Activated CD8-positive, alpha-beta memory T cell treated with anti-CD3 and anti-CD28 coated beads for 1 hour (primary cell): ENCODE measurements around the gene FGR.
A peak's percentile ranks its signal among the peaks of the same experiment; 100 is the strongest.
"Not testable (repeated sequence)": the region's sequence is repeated elsewhere in the genome, so short reads cannot be mapped to it uniquely, and the experiment has no call there.

ENCODE experiments used
- DNase-seq, 2 donors: peaks; one replicate each; pipeline ENCODE4 v3.0.0-alpha.2; 2020; ENCODE audit warnings: low read depth in 1 of 2; ENCODE audit errors: extremely low read depth in 1 of 2

FGR gene

DNA sequence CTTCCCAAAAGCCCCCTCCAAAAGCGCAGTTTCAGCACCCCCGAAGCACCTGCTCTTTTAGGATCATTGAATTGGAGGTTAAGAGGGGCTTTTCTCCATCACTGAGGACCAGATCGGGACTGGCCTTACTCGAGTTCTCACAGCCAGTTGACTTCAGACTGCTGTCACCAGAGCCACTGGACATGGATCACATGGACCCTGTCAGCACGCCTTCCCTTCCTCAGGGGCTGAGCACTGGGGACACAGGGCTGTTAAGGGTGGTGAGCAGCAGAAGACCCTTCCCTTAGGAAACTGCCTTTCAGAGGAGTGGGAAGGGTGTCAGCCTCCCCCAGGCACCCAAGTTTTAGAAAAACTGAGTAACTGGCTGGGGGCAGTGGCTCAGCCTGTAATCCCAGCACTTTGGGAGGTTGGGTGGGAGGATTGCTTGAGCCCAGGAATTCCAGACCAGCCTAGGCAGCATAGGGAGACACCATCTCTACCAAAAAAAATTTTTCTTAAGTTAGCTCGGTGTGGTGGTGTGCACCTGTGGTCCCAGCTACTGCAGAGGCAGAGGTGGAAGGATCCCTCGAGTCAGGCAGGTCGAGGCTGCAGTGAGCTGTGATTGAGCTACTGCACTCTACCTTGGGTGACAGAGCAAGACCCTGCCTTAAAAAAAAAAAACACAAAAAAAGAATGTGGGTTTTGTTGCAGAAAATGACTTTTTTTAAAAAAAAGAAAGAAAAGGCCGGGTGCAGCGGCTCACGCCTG lies 584 bp upstream of the FGR start:
- DNase-seq, result no peak

DNA sequence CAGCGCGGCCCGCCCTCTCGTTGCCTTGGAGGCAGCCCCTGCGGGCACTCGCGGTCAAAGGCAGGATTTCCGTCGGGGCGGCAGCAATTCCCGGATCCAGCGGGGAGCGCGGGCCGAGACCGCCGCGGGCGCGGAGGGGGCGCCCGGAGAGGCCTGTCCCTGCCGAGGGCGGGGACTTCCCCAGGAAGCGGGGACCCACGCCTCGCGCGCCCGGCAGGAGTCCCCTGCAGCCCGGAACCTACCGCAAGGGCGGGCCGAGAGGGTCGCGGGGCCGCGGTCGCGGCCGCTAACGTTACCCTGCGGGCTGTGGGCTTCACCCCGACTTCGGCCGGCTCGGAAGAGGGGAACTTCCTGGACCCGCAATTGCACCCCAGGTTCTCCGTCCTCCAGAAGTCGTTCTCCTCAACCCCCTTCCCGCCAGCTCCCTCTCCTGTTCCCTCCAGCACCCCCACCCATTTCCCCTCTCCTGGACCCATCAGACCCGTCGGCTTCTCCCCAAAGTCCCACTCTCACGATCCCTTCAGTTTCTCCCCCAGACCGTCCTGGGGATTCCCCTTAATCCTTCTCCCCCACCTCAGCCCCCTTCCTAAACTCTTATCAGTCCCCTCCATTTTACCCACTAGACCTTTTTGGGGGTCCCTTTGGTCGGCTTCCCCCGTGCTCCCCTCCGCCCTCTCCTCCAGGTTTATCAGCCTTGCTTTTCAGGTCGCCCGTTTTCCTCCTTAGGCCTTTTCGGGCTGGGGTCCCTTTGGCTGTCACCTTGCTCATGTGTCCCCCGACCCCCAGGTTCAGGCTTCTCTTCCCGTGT lies 604 bp downstream of the FGR start:
- peak in 1 of 2 donors; percentile 25 for DNase-seq

DNA sequence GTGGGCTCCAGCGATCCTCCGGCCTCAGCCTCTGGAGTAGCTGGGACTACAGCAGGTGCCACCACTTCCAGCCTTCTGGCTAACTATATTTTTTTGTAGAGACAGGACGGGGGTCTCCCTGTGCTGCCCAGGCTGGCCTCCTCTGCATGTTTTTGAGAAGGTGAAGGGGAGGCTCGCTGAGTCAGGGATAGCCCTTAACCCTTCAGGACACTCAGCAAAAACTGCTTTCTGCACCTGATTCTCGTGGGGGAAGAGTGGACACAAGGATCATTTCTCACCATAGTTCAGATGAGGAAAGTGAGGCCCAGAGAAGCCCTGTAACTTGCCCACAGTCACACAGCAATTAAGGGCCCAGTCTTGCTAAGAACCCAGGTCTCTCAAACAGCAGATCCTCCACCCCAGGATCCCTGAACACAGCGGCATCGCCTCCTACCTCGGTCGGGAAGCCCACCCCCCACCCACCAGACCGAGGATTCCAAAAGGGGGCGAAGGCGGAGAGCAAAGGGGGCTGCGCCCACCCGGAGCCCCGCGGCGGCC lies 1.3 kb downstream of the FGR start:
- no peak for DNase-seq

DNA sequence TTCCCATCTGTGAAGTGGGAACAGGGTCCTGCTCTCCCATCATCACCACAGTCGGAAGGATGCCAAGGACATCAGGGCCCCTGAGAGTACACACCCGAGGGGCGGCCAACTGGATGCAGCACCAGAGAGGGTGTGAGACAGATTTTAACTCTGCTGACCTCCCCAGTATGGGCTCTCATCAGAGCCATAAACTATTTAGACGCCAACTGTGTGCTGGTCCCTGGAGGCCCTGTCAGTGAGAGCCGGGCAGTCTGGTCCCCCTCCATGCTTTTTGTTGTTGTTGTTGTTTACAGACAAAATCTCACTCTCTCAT lies 1.7 kb downstream of the FGR start:
- no peak for DNase-seq

DNA sequence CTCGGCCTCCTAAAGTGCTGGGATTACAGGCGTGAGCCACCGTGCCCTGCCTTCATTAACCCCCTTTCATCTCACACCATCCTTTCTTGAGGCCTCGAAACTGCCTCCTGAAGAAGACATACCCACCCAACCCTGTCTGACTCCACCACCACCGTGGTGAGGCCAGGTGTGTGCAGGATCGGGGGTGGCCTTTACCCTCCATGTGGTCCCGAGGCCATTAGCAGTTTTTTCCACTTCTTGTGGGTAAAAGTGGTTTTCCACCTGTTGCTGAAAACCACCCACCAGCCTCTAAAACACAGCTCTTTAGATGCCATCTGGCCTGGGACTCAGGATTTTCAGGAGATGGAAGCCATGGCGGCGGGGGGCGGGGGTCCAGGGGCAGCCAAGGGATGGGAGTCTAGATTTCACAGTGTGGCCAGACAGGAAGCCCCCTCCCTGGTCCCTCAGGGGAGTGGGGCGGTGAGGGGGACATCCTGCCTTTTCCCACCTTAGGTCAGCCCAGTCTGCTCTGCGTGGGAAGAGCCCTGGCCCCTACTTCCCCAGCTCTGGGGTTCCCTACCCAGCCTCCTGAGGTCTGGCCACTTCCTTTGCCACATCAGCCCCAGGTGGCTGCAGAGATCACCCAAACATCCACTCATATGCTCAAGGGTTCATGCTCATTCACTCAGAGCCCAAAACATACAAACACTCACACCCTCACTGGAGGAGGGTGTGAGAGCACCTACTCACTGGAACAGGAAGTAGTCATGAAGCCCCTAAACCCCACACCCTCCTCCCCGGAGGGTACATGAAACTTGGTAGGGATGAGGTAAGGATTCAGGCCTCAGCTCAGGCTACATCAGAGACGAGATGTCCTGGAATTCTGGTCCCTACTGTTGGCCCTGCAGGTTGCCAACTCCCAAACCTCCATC lies 2.3 kb downstream of the FGR start:
- peak; percentile 32 to 33 for DNase-seq

DNA sequence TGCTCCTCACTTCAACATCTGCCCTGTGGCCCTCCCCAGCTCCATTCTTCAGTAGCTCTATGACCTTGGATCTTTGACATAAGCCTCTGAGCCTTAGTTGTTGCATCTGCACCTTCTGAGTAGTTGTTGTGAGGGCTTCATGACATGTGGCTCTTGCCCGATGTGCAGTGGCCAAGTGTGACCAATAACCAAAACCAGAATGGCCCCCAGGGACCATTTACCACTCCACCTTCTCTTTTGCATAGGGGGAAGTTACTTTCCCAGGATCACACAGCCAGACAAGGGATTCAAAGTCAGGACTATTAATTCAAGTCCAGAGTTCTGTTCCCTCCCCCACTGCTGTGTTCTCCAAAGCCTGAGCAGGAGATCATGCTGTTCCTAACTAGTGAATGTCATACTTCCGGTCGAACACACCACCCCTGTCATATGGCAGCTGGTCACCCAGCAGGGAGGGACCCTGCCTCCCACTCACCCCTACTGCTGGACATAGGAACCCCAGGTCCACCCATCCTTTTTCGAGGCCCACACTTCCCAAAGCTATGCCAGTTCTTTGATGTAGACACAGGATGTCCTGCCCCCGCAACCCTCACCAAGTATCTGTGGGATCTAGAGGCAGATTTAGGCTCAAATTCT lies 4.0 kb downstream of the FGR start:
- no peak for DNase-seq

DNA sequence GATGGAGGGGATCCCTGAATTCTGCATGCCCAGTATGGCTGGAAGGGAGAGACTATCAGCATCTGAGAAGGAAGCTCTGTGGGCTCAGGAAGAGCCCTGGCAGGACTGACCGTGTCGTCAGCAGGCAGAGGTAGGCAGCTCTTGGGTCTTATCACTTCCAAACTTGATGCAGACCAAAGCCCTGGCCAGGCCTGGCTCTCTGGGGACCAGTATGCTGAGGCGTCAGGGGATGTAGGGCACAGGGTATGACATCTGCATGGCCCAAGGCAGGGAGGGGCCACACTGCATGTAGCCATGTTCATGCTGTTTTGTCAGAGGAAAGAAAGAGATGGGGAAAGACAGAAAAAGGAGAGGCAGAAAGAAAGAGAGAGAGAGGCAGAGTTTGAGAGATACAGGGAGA lies 6.3 kb downstream of the FGR start:
- DNase-seq, result no peak

DNA sequence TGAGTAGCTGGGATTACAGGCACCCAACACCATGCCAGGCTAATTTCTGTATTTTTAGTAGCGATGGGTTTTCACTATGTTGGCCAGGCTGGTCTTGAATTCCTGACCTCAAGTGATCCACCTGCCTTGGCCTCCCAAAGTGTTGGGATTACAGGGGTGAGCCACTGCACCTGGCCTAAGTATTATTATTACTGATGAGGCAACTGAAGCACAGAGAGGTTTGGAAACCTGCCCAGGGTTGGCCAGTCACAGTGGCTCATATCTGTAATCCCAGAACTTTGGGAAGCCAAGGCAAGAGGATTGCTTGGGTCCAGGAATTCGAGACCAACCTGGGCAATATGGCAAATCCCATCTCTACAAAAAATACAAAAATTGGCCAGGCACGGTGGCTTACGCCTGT lies 7.3 kb downstream of the FGR start:
- not testable (repeated sequence) for DNase-seq

DNA sequence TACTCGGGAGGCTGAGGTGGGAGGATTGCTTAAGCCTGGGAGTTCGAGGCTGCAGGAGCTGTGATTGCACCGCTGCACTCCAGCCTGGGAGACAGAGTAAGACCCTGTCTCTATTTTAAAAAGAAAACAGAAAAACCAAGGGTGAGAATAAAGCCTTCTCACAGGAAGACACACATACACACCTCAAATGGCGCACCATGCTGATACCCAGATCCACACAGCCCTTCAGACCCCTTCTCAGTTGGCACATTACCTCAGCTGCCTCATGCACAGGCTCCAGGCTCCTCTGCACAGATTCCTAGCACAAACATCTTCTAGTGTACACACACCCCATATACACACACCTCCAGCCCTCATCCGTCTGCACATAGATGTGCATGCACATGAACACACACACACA lies 7.9 kb downstream of the FGR start:
- no peak for DNase-seq

DNA sequence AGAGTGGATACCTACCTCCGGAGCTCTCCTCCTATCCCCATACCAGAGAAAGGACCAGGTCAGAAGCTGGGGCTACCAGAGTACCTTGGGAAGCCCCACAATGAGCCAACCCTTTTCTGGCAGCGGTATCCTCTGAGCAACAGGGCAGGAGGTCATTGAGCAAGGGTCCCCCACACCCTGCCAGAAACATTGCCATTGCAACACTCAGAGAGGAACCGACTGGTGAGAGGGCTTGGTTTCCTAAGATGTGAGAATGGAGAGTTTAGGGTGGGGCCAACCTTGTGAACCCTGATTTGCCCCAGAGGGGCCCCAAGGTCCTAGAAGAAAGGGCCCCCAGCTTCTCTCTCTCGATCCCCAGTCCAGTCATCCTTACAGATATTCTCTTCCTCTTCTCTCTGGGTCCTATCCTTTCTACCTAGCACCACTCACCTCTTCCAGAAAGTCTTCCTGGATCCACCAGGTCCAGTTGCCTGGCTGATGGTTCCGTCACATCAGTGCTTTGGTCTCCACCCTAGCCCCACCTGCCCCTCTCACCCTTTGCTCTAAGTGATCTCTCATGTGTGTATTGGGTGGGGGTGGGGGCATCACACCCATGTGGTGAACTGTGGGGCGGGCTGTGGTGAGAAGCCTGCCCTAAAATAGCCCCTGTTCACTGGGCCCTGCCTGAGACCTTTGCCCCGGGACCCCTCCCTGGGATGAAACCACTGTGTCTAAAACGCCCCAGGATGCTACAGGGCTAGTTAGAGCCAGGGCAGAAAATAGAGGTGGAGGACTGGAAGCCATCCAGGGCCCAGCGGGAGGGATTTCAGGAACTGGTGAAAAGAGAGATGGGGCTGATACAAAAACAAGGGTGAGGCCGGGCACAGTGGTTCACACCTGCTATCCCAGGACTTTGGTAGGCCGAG lies 8.7 kb downstream of the FGR start:
- no peak for DNase-seq

DNA sequence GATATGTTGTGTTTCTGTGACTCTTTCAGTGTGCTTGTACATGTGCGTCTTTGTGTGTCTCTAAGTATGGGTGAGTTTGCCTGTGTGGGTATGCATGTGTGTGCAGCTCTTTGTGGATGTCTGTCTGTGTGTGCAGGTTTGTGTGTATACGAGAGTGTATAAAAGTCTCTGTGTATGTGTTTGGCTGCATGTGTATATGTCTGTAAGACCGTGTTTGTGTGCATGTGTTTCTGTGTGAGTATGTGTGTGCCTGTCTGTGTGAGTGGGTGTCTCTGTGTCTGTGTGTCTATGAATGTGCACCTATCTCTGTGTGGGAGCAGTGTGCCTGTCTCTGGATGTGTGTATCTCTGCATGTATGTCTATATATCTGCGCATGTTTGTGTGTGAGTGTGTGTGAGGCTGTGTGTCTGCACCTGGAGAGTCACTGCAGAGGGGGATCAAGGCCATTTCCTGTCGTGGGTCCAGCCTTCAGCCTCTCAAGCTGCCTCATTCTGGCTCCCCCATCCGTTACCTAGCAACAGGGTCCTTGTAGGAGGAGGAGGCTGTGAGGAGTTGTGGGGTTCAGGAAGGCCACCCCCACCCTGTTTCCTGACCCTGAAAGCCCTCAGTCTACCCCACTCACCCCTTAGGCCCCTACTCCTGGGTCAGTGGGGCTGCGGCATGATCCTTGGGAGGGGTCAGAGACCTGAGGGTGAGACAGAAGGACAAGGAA lies 10.4 kb downstream of the FGR start:
- no peak for DNase-seq

DNA sequence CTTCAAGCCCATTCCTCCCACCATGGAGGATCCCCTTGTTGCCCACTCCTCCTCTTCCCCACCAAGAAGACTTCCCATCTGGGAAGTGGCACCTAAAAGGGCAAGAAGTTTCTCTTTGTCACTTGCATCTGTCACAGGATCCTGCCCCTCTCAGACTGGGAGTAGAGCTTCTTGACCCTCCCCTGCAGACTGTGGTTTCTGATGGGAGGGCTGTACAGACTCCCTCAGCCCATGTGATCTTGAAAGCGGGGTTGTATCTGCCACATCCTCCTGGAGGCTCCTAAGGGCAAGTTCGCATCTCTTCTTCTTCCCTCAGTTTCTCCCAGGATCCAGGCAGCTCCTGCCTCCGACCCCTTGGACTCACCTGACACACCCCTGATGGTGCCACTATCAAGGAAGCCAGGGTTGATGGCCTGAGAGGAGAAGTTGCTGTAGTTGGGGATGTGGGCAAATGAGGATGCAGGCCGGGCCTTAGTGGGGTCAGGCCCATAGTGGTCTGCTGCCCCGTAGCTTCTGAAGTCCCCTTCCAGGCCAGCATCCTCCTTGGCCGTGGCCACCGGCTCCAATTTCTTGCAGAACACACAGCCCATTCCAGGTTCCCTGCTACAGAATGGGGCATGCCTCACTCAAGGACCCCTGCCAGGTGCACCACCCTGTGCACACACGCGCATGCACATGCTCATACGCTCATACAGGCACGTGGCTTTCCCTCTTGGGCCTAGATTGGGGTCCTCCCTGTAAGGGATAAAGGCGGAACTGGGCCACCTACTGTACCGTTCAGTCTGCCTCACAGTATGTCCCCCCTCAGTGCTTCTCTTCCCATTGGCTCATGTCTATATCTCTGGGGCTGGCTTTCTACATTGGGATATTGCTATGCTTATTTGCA lies 11.4 kb downstream of the FGR start:
- DNase-seq, result no peak

DNA sequence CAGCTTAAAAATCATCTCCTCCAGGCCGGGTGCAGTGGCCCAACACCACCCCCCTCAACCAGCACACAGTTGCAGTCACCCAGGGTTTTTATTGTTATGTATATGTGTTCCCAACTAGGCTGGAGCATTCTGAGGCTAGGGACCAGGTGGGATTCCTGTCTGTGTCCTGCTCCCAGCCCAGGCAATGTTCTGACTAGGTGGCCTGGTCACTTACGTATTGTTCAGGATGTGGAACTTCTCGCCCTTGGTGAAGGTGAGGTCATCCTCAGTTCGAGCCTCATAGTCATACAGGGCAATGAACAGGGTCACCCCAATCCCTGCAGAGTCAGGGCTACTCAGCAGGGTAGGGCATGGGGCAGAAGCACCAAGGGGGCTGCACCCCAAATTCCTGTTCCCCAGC lies 12.2 kb downstream of the FGR start:
- no peak for DNase-seq

DNA sequence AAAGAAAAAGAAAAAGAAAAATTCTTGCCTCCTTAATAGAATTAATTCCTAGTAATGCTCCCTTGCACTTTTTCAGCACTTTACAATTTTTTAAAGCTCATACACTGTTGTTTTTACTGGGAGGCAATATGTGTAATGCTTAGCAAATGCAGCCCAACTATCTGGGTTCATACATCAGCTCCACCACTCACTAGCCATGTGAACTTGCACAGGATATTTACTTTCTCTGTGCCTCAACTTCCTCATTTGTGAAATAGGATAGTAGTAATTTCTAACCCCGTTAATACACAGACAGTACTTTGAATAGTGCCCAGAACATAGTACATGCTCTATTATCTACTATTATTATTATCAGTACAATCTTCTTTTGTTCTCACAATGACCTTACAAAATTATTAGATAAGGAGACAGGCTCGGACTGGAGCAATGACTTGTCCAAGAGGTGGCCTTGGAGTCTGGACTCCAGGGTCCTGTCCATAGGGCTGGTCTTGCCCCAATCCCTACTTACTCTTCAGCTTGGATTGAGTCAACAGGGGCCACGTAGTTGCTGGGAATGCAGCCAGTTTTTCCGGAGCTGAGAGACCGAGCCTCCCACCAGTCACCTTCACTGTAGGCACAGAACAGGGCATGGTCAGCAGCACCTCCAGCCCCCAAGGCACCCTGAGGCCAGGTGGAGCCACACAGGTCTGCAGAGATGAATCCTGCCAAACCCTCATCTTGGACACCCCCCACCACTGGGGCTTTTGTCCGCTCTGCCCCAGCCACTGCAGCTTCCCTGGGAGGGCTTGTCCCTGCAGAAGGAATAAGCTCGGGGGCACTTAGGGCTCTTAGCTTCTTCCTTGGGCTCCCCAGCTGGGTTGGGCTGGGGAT lies 13.7 kb downstream of the FGR start:
- no peak for DNase-seq

DNA sequence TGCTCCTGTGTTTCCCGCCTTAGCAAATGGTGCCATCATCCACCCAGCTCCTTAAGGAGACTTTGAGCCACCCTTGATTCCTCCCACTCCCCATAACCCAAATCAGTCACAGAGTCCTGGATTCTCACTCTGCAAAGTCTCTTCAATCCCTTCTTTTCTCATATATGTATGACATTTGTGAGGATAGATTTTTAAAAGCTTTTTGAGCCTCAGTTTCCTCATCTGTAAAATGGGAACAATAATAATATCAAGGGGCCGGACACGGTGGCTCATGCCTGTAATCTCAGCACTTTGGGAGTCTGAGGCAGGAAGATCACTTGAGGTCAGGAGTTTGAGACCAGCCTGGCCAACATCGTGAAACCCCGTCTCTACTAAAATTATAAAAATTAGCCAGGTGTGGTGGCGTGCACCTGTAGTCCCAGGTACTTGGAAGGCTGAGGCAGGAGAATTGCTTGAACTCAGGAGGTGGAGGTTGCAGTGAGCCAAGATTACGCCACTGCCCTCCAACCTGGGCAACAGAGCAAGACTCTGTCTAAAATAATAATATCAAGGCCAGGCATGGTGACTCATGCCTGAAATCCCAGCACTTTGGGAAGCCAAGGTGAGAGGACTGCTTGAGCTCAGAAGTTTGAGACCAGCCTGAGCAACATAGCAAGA lies 15.1 kb downstream of the FGR start:
- DNase-seq, result not testable (repeated sequence)

DNA sequence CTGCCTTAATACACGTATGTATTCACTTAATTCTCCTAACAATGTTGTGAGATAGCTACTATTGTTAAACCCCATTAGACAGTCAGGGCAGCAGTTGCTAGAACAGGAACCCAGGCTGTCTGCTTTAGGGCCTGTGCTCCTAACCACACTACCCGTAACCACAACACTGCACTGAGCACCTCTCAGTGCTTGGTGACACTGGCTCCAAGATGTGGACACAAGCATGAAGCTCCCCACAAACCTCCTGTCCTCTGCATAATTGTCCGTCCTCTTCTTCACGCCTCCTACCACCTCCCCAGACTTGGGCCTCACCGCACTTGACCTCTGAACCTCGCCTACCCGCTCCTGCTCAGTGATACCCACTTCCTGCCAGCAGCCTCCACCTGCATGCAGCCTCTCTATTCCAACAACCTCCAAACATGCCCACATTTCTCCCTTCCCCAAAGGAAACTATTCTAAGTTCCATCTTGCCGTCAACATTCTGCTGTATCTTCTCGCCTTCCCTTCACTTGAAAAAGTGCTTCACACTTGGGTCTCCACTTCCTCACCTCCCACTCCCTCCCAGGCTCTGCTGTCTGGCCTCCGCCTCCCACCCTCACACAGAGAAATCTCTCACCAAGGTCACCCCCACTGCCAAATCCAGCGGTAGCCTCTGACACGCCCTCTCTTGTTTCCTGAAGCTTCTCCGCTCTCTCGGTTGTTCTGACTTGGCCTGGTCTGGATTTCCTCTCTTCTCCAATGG lies 16.5 kb downstream of the FGR start:
- DNase-seq, result no peak
